ENCODE results near the gene MAD1L1. TPM values are rescaled to one million over a fixed set of nuclear protein-coding genes. Genes with fewer than 3 reads are reported as not detected.

Gene MAD1L1
- total and polyA plus RNA-seq, 2 donors (not counting 3 experiments of a cell fraction or from before 2014, with no cell fraction given): 34.1 to 42.3 TPM

DNA sequence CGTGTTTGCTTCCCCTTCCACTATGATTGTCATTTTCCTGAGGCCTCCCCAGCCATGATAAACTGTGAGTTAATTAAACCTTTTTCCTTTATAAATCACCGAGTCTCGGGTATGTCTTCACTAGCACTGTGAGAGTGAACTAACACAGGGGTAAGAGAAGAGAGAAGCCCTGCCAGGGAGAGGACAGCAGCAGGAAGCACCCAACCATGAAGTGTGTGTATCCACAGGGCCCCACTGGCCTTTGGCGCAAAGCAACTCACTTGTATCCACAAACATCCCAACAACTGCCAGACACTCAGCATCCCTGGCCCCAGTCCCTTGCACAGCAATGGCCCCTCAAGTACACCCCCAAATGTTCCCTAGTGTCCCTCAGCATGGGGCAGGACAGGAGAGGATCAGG is 115.1 kb downstream of the MAD1L1 start:
- no peaks in the 10 kb centered on the region for H3K27me3 ChIP-seq (ENCODE audit: control insufficient read depth in 2 of 2, insufficient read depth in 2 of 2, low read length in 2 of 2)
- BruUV-seq (replicated peaks): no TSS peak
- dilution Hi-C loops (cut with MboI; ENCODE audit: extremely low pct_ligation_motif_present, low sequenced_read_pairs): no loop called here
- intact Hi-C loops (cut with micrococcal nuclease): no loop called here
- FAIRE-seq (no peak), DNase-seq (ENCODE audit: low read depth, low spot score) (no peak)
- H2AFZ ChIP-seq (ENCODE audit: low read depth, low read length): no peak overlapping the region
- TF ChIP-seq, protein P1, sequence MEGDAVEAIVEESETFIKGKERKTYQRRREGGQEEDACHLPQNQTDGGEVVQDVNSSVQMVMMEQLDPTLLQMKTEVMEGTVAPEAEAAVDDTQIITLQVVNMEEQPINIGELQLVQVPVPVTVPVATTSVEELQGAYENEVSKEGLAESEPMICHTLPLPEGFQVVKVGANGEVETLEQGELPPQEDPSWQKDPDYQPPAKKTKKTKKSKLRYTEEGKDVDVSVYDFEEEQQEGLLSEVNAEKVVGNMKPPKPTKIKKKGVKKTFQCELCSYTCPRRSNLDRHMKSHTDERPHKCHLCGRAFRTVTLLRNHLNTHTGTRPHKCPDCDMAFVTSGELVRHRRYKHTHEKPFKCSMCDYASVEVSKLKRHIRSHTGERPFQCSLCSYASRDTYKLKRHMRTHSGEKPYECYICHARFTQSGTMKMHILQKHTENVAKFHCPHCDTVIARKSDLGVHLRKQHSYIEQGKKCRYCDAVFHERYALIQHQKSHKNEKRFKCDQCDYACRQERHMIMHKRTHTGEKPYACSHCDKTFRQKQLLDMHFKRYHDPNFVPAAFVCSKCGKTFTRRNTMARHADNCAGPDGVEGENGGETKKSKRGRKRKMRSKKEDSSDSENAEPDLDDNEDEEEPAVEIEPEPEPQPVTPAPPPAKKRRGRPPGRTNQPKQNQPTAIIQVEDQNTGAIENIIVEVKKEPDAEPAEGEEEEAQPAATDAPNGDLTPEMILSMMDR (IDR thresholded peaks at IDR 0.05; ENCODE audit: extremely low read depth in 1 of 2, insufficient read depth in 1 of 2, low read depth in 1 of 2, low read length in 2 of 2): no peak
- TF ChIP-seq GATA2 (IDR thresholded peaks at IDR 0.05; ENCODE audit: insufficient read depth, insufficient read length, low read depth, low read length) (no peak), FOS (IDR thresholded peaks at IDR 0.05; ENCODE audit: borderline replicate concordance, insufficient read depth, low read length) (no peak), JUN (IDR thresholded peaks at IDR 0.05; ENCODE audit: borderline replicate concordance, insufficient read depth, insufficient read length, low read depth) (no peak), POLR2A (IDR thresholded peaks at IDR 0.05; ENCODE audit: low read depth, low read length) (no peak), POLR2AphosphoS5 (IDR thresholded peaks at IDR 0.05; ENCODE audit: insufficient read depth, low read depth, low read length) (no peak), MYC (IDR thresholded peaks at IDR 0.05; ENCODE audit: low read depth, low read length) (no peak)
- TF ChIP-seq, protein P2, sequence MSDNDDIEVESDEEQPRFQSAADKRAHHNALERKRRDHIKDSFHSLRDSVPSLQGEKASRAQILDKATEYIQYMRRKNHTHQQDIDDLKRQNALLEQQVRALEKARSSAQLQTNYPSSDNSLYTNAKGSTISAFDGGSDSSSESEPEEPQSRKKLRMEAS (IDR thresholded peaks at IDR 0.05; ENCODE audit: insufficient read depth, insufficient read length): no peak
- H3K36me3 ChIP-seq (ENCODE audit: control insufficient read depth in 2 of 2, extremely low read depth in 1 of 2, insufficient read depth in 2 of 2, low read length in 2 of 2): no peaks in the 10 kb centered on the region
- H3K4me2 ChIP-seq (ENCODE audit: insufficient read depth, low read length): no peak overlapping the region
- H3K27ac ChIP-seq (ENCODE audit: insufficient read depth, low read depth, low read length): no peak overlapping the region
- no peak overlapping the region for H3K4me3 ChIP-seq (replicated peaks in 1 of 3; ENCODE audit: insufficient read depth in 1 of 3, low read depth in 1 of 3, low read length in 3 of 3)
- POLR2A ChIA-PET: no interaction called here
- no peak overlapping the region for H3K9ac ChIP-seq (replicated peaks; ENCODE audit: extremely low read depth, insufficient read depth, low read length)
- H3K9me1 ChIP-seq (replicated peaks; ENCODE audit: control insufficient read depth, extremely low read depth, insufficient read depth, low read length): no peaks in the 10 kb centered on the region
- H3K4me1 ChIP-seq (ENCODE audit: control insufficient read depth, extremely low read depth, insufficient read depth, low read length): peaks cover 9% of the 10 kb centered on the region
- H3K9me3 ChIP-seq (replicated peaks; ENCODE audit: control insufficient read depth, insufficient read depth, low read length): no peaks in the 10 kb centered on the region
- CTCF ChIA-PET: interaction anchor here (1.1 kb wide), 1 partner anchor 54 kb away, joined by 3 read pairs; no protein-coding TSS in a partner anchor
- H3K79me2 ChIP-seq (ENCODE audit: control insufficient read depth, insufficient read depth, low read length): no peaks in the 10 kb centered on the region
- H4K20me1 ChIP-seq (replicated peaks; ENCODE audit: control insufficient read depth, extremely low read depth, insufficient read depth, low read length): no peaks in the 10 kb centered on the region
